HK-2 (cell line): ENCODE data around the gene ENDOV.

Experiments
- DNase-seq: peaks from one replicate; pipeline ENCODE4 v3.0.0-alpha.2; 2018; ENCODE audit not compliant: unreplicated experiment

The ENDOV gene

GRCh38 chr17:80431246-80432195, 16.6 kb downstream of the ENDOV start:
- DNase-seq, result no peak

GRCh38 chr17:80432350-80432955, 17.5 kb downstream of the ENDOV start:
- no peak for DNase-seq

GRCh38 chr17:80432961-80433550, 18.1 kb downstream of the ENDOV start:
- DNase-seq, result no peak

- DNase-seq, result no peak
Observed at GRCh38 chr17:80433916-80434666, 19.1 kb downstream of the ENDOV start.

GRCh38 chr17:80437532-80437931, 22.6 kb downstream of the ENDOV start:
- no peak for DNase-seq

GRCh38 chr17:80438806-80439205, 23.8 kb downstream of the ENDOV start:
- no peak for DNase-seq

GRCh38 chr17:80439499-80439898, 24.5 kb downstream of the ENDOV start:
- no peak for DNase-seq

GRCh38 chr17:80441133-80441578, 26.2 kb downstream of the ENDOV start:
- DNase-seq, result peak; percentile 51

- no peak for DNase-seq
Observed at GRCh38 chr17:80441598-80442322, 26.8 kb downstream of the ENDOV start.

- no peak for DNase-seq
Observed at GRCh38 chr17:80442323-80442659, 27.3 kb downstream of the ENDOV start.

GRCh38 chr17:80442764-80443163, 27.8 kb downstream of the ENDOV start:
- no peak for DNase-seq

- DNase-seq, result no peak
Observed at GRCh38 chr17:80443498-80443897, 28.5 kb downstream of the ENDOV start.

- no peak for DNase-seq
Observed at GRCh38 chr17:80443916-80444643, 29.1 kb downstream of the ENDOV start.

- DNase-seq, result no peak
Observed at GRCh38 chr17:80444644-80444979, 29.6 kb downstream of the ENDOV start.

- no peak for DNase-seq
Observed at GRCh38 chr17:80445007-80445725, 30.2 kb downstream of the ENDOV start.

- DNase-seq, result no peak
Observed at GRCh38 chr17:80445726-80446110, 30.8 kb downstream of the ENDOV start.

- no peak for DNase-seq
Observed at GRCh38 chr17:80446645-80447405, 31.9 kb downstream of the ENDOV start.

GRCh38 chr17:80447790-80448189, 32.8 kb downstream of the ENDOV start:
- no peak for DNase-seq

GRCh38 chr17:80449194-80449929, 34.4 kb downstream of the ENDOV start:
- no peak for DNase-seq
